Measurements from ENCODE around the gene CDK2.
"Not testable (repeated sequence)": the region's sequence is repeated elsewhere in the genome, so short reads cannot be mapped to it uniquely, and the experiment has no call there.

CDK2 gene

DNA sequence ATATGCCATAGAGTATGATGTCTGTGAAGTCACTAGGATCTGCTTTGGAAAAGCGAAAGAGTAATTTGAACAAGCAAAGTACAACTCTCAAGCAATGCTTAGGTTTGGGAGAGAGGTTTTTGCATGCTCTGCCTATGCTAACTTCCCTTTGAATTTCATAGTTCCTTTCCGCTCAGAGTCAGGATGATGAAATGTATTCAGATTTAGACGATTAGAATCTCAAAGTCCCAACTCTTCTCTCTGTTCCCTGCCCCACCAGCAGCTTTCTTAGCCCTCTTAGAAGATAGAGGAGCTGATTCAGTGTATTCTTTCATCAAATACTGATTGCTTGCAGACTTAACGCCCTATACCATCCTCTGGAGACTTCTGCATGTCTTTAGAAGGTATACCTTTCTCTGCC, 18.7 kb downstream of the CDK2 start:
- H3K36me3 ChIP-seq, result peaks cover 37 to 85% (median 73%) of the 10 kb centered on the region in 3 donors
- TF ChIP-seq, protein P1, sequence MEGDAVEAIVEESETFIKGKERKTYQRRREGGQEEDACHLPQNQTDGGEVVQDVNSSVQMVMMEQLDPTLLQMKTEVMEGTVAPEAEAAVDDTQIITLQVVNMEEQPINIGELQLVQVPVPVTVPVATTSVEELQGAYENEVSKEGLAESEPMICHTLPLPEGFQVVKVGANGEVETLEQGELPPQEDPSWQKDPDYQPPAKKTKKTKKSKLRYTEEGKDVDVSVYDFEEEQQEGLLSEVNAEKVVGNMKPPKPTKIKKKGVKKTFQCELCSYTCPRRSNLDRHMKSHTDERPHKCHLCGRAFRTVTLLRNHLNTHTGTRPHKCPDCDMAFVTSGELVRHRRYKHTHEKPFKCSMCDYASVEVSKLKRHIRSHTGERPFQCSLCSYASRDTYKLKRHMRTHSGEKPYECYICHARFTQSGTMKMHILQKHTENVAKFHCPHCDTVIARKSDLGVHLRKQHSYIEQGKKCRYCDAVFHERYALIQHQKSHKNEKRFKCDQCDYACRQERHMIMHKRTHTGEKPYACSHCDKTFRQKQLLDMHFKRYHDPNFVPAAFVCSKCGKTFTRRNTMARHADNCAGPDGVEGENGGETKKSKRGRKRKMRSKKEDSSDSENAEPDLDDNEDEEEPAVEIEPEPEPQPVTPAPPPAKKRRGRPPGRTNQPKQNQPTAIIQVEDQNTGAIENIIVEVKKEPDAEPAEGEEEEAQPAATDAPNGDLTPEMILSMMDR (IDR thresholded peaks at IDR 0.05), result no peak
- intact Hi-C loops (cut with DNase I; ENCODE audit: low total_unique reads), result no loop called here
- H3K4me3 ChIP-seq, result no peak overlapping the region
- no peaks in the 10 kb centered on the region for H3K27me3 ChIP-seq
- H3K4me1 ChIP-seq, result no peaks in the 10 kb centered on the region
- no peak overlapping the region for H3K27ac ChIP-seq
- no peaks in the 10 kb centered on the region for H3K9me3 ChIP-seq
- DNase-seq, result no peak

DNA sequence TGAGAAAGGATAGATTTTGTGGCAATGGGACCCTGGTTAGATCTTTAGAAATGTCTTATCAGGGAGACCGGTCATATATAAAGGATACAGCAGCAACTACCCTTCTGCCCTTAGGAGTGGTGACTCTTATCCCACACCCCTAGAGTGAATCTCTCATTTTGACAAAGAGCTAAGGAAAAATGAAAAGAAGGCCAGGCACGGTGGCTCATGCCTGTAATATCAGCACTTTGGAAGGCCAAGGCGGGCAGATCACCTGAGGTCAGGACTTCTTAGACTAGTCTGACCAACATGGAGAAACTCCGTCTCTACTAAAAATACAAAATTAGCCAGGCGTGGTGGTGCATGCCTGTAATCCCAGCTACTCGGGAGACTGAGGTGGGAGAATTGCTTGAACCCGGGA, 19.3 kb downstream of the CDK2 start:
- H3K4me1 ChIP-seq; DNase-seq; intact Hi-C loops (cut with DNase I; ENCODE audit: low total_unique reads); H3K9me3 ChIP-seq; H3K27me3 ChIP-seq; H3K27ac ChIP-seq; H3K4me3 ChIP-seq: not testable (repeated sequence)
- peaks cover 43 to 85% (median 74%) of the 10 kb centered on the region in 3 donors for H3K36me3 ChIP-seq

DNA sequence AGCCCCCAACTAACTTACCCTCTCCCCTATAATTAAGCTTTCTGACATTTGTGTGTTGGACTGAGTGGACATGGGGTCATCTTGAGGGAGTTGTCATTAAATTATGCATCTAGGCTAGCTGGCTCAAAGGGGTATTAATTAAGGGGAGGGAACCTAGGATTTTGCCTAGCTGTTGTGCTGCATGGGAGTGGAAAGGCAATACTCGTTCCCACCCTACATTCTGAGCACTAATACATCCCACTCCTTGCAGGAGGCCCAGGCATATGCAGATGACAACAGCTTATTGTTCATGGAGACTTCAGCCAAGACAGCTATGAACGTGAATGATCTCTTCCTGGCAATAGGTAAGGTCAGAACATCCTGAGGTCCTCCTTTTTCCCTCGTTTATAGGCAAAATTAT, 24.5 kb downstream of the CDK2 start:
- intact Hi-C loops (cut with DNase I; ENCODE audit: low total_unique reads), result loop anchor here (5.0 to 10.0 kb wide), 2 partner anchors 36 to 114 kb away; partner anchors contain the start of gene PA2G4
- no peaks in the 10 kb centered on the region for H3K4me1 ChIP-seq
- no peak for DNase-seq
- no peaks in the 10 kb centered on the region for H3K9me3 ChIP-seq
- H3K27ac ChIP-seq, result no peak overlapping the region
- H3K4me3 ChIP-seq, result no peak overlapping the region
- peaks cover 70 to 91% (median 89%) of the 10 kb centered on the region in 3 donors for H3K36me3 ChIP-seq
- TF ChIP-seq, protein P1 (IDR thresholded peaks at IDR 0.05), result no peak
- H3K27me3 ChIP-seq, result no peaks in the 10 kb centered on the region

DNA sequence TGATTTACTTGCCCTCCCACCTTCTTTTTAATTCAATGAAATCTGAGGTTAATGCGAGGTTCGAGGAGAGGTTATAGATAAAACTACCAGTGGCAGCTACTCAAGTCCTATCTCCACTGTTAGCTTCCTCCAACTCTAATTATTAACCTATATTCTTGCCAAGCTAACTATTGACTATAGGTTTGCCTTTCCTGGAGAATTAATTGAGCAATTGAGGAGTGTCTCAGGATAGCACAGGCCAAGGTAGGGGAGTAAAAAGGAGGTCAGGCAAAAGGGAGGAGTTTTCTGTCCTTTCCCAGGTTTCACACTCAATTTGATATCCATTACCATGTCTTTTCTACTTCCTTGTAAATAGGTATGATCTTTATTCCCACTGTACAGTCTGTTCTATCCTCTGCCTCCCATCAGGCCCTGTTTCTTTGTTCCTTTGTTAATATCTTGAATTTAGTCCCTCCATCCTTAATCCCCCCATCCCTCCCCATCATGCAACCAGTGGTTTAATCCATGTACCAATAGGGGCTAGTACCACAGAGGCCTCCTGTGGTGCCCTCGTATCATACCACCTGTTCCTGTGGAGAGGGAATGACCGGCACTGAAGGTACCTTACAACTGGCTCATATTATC, 26.7 kb downstream of the CDK2 start:
- Histone ChIP-seq H3K9me3 (no peaks in the 10 kb centered on the region), H3K27ac (no peak overlapping the region), H3K36me3 (peaks cover 50 to 69% (median 67%) of the 10 kb centered on the region in 3 donors), H3K4me1 (peaks cover 0 to 12% (median 9%) of the 10 kb centered on the region in 4 donors), H3K27me3 (no peaks in the 10 kb centered on the region), H3K4me3 (no peak overlapping the region)
- intact Hi-C loops (cut with DNase I; ENCODE audit: low total_unique reads), result loop anchor here (5.0 to 10.0 kb wide), 2 partner anchors 34 to 111 kb away; partner anchors contain the start of gene PA2G4
- TF ChIP-seq, protein P1 (IDR thresholded peaks at IDR 0.05), result no peak
- DNase-seq, result no peak

DNA sequence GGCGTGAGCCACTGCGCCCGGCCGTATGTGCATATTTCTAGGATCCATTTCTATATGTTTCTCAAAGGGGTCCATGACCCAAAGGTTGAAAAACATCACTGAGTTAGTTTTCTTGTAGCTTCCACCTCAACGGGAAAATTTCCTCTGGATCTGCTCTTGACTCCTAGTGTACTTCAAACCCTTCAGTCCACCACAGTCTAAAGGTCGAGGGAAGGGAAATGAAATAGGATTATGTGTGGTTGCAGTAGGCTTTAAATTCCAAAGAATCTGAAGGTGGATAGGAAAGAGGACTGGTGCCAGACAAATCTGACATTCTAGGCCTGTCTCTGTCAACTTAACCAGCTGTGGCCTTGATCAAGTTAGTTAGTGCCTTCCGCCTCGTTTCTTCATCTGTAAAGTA, 28.7 kb downstream of the CDK2 start:
- Histone ChIP-seq H3K27me3 (no peaks in the 10 kb centered on the region), H3K4me1 (peaks cover 0 to 14% (median 9%) of the 10 kb centered on the region in 4 donors), H3K36me3 (peaks cover 34 to 60% (median 51%) of the 10 kb centered on the region in 3 donors), H3K9me3 (no peaks in the 10 kb centered on the region), H3K27ac (no peak overlapping the region), H3K4me3 (no peak overlapping the region)
- TF ChIP-seq, protein P1 (IDR thresholded peaks at IDR 0.05), result no peak
- DNase-seq, result no peak
- intact Hi-C loops (cut with DNase I; ENCODE audit: low total_unique reads), result loop anchor here (5.0 to 10.0 kb wide), 2 partner anchors 47 to 109 kb away; partner anchors contain the start of genes PA2G4 and RPS26

DNA sequence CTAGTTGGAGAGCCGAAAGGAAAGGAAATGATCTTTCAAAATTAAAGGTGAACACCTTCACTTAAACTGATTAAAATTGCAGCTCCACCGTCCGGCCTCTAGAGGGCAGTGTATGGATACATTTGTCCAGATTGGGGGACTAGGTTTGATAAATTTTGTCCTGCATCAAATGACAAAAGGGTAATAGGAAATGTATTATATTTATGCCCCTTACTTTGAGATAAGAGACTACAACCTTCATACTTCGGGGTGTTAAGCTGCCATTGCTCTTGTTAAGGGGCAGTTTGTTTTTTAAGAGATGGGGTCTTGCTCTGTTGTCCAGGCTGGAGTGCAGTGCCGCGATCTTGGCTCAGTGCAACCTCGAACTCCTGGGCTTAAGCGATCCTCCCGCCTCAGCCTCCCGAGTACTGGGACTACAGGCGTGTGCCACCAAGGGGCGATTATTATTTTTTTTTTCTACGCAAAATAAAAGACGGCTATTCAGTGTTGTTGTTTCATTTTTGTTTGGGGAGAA, 29.6 kb downstream of the CDK2 start:
- TF ChIP-seq, protein P1 (IDR thresholded peaks at IDR 0.05), result peak; percentile 72 to 86
- H3K4me3 ChIP-seq, result peak overlapping the region; percentile 60 to 63
- peaks cover 25 to 55% (median 43%) of the 10 kb centered on the region in 3 donors for H3K36me3 ChIP-seq
- peak overlapping the region; percentile 74 to 80 for H3K27ac ChIP-seq
- intact Hi-C loops (cut with DNase I; ENCODE audit: low total_unique reads), result loop anchor here (5.0 to 10.0 kb wide), 2 partner anchors 46 to 109 kb away; partner anchors contain the start of genes PA2G4 and RPS26
- peak in 1 of 2 donors; percentile 65 for DNase-seq
- H3K9me3 ChIP-seq, result no peaks in the 10 kb centered on the region
- H3K27me3 ChIP-seq, result no peaks in the 10 kb centered on the region
- peaks cover 0 to 14% (median 9%) of the 10 kb centered on the region in 4 donors for H3K4me1 ChIP-seq

All from tibial artery (tissue), 4 donors.